Stimulated activated effector memory CD8-positive, alpha-beta T cell treated with anti-CD3 and anti-CD28 coated beads, Interleukin-12 subunit alpha, Interleukin-12 subunit beta, amount 100 ng/mL, for 72 hours (primary cell): ENCODE results near the gene ETV6.
"Not testable (repeated sequence)": the region's sequence is repeated elsewhere in the genome, so short reads cannot be mapped to it uniquely, and the experiment has no call there.

Experiments used
- ATAC-seq: fragments of 150-1000 bp; cut with Tn5 transposase; 2 replicates; pipeline ENCODE4 v1.10.0; 2021
- DNase-seq, 2 donors: peaks; one replicate each; pipeline ENCODE4 v3.0.0; 2021 to 2022; ENCODE audit warnings: low spot score in 2 of 2
- H3K27ac Mint-ChIP-seq: one replicate; pipeline ENCODE4 v1.8.0; 2022; ENCODE audit warnings: mild to moderate bottlenecking, mixed read lengths
- H3K36me3 Mint-ChIP-seq: one replicate; pipeline ENCODE4 v1.8.0; 2022; ENCODE audit warnings: mild to moderate bottlenecking, mixed read lengths
- H3K4me1 Mint-ChIP-seq: one replicate; pipeline ENCODE4 v1.8.0; 2022; ENCODE audit warnings: mixed read lengths
- H3K4me3 Mint-ChIP-seq: one replicate; pipeline ENCODE4 v1.8.0; 2022; ENCODE audit warnings: mild to moderate bottlenecking, mixed read lengths
- H3K9me3 Mint-ChIP-seq: one replicate; pipeline ENCODE4 v1.8.0; 2022; ENCODE audit warnings: mixed read lengths

The ETV6 gene

DNA sequence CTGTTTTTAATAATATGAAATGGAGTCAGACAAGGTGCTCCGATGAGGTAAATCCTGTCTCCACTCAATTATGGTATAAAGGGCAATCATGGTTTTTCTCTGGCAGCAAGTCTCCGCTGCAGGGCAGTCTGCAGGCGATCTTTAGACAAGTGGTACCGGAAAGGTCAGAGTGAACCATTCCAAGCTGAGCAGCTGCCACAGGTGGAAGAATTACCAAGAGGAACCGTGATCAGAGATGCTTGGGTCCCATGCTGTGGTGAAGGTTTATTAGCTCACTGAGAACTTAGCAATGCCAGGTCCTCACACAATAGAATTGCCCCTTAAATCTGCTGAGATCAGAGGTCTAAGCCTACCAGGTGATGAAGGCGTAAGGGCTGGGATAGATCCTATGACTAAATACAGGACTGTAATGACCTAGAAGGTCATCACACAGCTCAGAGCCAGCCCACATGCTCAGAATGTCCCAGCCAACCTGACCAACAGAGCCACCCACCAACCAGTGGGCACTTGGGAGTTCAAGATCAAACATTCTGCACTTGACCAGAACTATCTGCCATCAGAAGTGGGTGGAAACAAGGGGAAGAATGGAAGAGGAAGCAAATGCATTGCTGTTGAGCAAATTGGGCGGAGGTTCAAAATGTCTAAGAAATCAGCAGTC lies 246.1 kb downstream of the ETV6 start:
- peak in 1 of 2 donors; percentile 40 for DNase-seq

DNA sequence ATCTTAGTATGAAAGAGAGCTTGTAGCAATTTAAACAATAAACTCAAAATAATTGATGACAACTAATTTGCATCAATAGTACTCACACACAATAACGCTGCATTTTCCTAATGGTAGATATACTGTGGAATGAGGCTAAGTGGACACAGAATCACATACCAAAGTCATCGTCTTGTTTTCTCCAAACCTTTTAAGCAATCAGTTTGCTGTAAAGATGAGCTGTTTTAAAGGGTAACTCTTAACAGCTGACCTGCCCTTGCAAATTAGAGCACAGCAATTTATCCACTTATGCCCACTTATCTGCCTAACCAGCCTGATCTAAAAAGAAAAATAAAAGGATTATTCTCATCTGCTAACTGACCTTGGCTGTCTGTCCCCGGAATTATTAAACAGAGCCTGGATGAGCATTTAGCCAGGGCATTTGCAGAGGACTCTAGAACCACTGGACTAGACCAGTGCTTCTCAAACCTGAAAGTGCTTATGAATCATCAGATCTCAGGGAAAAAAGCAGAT lies 247.0 kb downstream of the ETV6 start:
- peaks cover 20% of the 10 kb centered on the region for H3K4me1 Mint-ChIP-seq
- DNase-seq (no peak), ATAC-seq (no peak)
- no peak overlapping the region for H3K4me3 Mint-ChIP-seq
- no peaks in the 10 kb centered on the region for H3K9me3 Mint-ChIP-seq
- peaks cover 38% of the 10 kb centered on the region for H3K36me3 Mint-ChIP-seq
- no peak overlapping the region for H3K27ac Mint-ChIP-seq

More for the DNA sequence above, 246.1 kb downstream of the ETV6 start:
- Mint-ChIP-seq H3K36me3 (peaks cover 48% of the 10 kb centered on the region), H3K4me1 (peaks cover 17% of the 10 kb centered on the region), H3K9me3 (no peaks in the 10 kb centered on the region), H3K4me3 (no peak overlapping the region), H3K27ac (peak overlapping the region; percentile 51)
- ATAC-seq = no peak

DNA sequence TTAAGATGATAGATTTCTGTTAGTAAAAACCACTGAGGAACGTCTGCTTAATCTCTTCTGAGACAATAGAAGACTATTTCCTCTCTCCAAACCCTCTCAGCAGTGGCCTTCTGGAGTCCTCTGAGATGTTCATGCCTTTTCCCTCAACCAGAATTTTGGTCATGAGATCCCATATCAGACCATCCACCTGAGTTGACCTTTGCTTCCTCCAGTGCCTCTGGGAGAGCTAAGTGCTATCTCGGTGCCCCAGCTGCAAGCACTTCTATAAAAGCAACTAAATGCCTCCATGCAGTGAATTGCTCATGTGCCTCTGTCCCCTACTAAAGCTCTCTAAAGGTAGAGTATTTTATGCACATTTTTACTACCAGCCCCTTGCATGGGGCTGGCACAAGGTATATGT lies 248.4 kb downstream of the ETV6 start:
- peak overlapping the region; percentile 41 for H3K27ac Mint-ChIP-seq
- DNase-seq = no peak
- no peaks in the 10 kb centered on the region for H3K9me3 Mint-ChIP-seq
- ATAC-seq = no peak
- H3K4me3 Mint-ChIP-seq = no peak overlapping the region
- peaks cover 24% of the 10 kb centered on the region for H3K36me3 Mint-ChIP-seq
- H3K4me1 Mint-ChIP-seq = peaks cover 29% of the 10 kb centered on the region

DNA sequence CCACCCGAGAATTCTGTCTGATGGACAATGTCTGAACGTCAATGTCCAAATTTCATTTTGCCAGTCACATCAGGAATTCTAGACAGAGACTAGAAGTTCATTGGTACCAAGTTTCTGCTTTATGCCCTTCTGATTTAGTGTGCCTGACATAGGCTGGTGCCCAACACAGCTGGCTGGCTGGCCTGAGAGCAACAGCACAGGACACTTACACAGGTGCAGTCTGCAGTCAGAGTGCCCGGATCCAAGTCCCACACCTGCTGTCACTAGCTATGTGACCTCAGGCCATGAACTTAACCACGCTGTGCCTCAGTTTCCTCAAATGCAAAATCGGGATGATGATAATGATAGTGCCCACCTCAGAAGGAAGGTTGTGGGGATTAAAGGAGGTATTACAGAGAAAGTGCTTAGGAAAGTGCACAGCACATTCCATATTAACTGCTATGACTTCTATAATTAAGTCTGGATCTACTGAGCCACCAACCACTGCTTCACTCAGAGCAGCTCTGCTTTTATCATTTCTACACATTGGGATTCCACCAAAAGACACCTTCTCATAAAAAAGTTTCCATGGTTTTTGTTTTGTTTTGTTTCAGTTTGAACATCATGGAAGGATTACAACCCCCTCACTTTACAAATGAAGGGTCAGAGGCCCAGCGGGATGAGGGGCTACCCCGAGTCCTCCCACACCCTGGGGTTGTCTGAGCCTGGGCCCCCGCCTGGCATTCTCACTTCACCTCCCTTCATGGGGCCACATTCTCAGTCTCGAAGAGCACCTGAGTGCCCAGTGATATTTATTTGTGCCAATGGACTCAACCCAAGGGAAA lies 252.4 kb downstream of the ETV6 start:
- H3K27ac Mint-ChIP-seq = peak overlapping the region; percentile 64
- H3K4me3 Mint-ChIP-seq = peak overlapping the region; percentile 37
- DNase-seq (no peak), ATAC-seq (peak; percentile 77)
- peaks cover 33% of the 10 kb centered on the region for H3K4me1 Mint-ChIP-seq
- peaks cover 5% of the 10 kb centered on the region for H3K9me3 Mint-ChIP-seq
- H3K36me3 Mint-ChIP-seq = no peaks in the 10 kb centered on the region

DNA sequence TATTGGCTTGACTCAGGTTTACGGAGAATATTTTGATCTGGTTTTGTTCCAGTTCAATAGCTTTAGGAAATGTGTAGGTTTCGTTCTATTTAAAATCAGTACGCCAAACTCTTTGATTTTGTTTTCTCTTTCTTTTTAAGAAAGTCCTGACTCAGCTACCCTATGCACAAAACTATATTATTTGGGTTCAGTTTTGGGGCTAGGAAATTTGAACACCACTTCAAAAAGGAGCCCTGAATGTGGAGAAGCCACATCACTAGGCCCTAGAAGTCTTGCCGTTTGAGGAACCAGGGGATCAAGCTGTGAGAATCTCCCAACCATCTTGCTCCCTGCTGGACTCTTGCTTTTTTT lies 253.0 kb downstream of the ETV6 start:
- Mint-ChIP-seq H3K27ac (peak overlapping the region; percentile 64), H3K9me3 (peaks cover 7% of the 10 kb centered on the region), H3K36me3 (no peaks in the 10 kb centered on the region), H3K4me1 (peaks cover 33% of the 10 kb centered on the region), H3K4me3 (peak overlapping the region; percentile 37)
- DNase-seq (no peak), ATAC-seq (peak; percentile 24)

DNA sequence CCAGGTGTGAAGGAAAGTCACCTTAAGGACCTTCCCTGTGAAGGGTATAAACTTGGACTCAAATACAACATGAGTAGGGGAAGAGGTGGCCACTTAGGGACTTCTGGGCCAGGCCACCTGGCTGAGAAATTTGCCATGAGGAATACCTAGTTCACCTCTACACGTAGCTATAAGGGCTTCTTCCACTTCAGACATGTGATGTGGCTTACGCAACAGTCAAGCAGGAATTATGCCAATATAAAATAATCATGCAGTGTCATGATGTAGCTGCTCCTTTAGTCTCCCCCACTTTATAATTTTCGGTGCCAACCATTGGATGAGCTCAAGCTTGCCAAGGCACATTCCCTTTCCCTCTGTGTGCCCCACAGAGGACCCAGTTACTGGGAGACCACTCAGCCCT lies 254.7 kb downstream of the ETV6 start:
- ATAC-seq (no peak), DNase-seq (no peak)
- H3K27ac Mint-ChIP-seq = peak overlapping the region; percentile 50
- no peak overlapping the region for H3K4me3 Mint-ChIP-seq
- peaks cover 15% of the 10 kb centered on the region for H3K9me3 Mint-ChIP-seq
- peaks cover 33% of the 10 kb centered on the region for H3K4me1 Mint-ChIP-seq
- no peaks in the 10 kb centered on the region for H3K36me3 Mint-ChIP-seq

DNA sequence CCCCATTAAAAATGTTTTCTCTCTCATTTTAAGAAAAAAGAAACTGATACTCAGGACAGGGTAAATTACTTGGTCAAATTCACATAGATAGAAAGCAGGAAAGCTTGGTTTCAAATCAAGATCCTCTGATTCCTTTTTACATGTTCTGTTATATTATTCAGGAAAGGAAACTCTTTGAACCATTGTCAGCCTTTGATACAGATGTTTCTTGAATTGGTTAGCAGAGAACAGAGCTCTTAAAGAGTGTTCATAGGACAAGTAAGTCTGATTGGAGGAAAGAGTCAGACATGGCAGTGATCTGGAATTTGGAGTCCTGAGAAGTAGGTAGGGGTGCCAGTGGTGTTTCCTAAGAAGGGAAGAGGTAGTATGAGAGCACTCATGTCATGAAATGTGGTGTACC lies 256.1 kb downstream of the ETV6 start:
- DNase-seq (no peak), ATAC-seq (no peak)
- Mint-ChIP-seq H3K27ac (peak overlapping the region; percentile 21), H3K4me3 (no peak overlapping the region), H3K9me3 (peaks cover 18% of the 10 kb centered on the region), H3K36me3 (no peaks in the 10 kb centered on the region), H3K4me1 (peaks cover 33% of the 10 kb centered on the region)

DNA sequence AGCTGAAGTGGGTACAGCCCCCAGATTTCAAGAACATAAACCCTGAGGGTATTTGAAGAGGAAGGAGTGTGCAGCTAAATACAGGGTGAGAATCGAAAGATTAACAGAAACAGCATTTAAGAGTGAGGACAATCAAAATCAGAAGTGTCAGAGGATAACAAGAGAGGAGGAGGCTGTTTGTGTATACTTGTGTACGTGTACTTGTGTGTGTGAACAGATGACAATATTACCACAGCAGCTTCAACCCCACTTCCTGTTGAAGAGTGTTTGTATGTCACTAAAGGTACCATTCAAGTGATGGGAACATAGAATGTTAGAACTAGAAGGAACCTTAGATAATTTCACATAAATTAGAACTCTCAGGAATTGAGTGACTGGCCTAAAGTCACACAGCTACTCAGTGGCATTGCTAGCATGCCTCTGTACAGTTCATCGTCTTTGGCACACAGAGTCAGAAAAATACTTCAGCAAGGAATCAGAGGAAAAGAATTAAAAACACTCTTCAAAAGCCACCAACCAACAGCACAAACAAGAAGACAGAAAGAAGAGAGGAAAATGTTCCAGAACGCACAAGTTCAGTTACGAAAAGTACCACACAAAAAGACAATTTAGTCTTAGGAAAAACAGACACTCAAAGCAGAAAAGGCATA lies 256.9 kb downstream of the ETV6 start:
- no peaks in the 10 kb centered on the region for H3K36me3 Mint-ChIP-seq
- peak overlapping the region; percentile 21 for H3K27ac Mint-ChIP-seq
- DNase-seq = no peak
- peaks cover 18% of the 10 kb centered on the region for H3K9me3 Mint-ChIP-seq
- ATAC-seq = no peak
- H3K4me3 Mint-ChIP-seq = no peak overlapping the region
- peaks cover 31% of the 10 kb centered on the region for H3K4me1 Mint-ChIP-seq

DNA sequence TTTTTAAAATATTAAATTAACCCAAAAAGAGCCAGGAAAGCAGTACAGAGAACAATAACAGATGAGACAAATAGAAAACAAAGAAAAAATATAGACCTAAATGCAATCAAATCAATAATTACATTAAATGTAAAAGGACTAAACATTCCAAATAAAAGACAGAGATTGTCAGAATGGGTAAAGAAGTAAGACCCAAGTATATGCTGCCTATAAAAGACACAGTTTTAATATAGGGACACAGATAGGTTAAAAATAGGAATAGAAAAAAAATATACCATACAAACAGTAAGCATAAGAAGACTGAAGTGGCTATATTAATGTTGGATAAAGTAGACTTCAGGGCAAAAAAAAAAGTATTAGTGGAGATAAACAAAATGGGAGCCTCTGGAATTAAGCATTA lies 258.2 kb downstream of the ETV6 start:
- H3K4me1 Mint-ChIP-seq = peaks cover 28% of the 10 kb centered on the region
- no peaks in the 10 kb centered on the region for H3K36me3 Mint-ChIP-seq
- H3K27ac Mint-ChIP-seq = no peak overlapping the region
- no peak for ATAC-seq
- no peak for DNase-seq
- H3K4me3 Mint-ChIP-seq = no peak overlapping the region
- H3K9me3 Mint-ChIP-seq = peaks cover 21% of the 10 kb centered on the region

DNA sequence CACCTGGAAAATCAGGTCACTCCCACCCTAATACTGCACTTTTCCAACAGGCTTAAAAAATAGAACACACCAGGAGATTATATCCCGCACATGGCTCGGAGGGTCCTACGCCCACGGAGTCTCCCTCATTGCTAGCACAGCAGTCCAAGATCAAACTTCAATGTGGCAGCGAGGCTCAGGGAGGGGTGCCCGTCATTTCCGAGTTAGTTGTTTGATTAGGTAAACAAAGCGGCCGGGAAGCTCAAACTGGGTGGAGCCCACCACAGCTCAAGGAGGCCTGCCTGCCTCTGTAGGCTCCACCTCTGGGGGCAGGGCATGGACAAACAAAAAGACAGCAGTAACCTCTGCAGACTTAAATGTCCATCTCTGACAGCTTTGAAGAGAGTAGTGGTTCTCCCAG lies 259.9 kb downstream of the ETV6 start:
- peaks cover 21% of the 10 kb centered on the region for H3K9me3 Mint-ChIP-seq
- not testable (repeated sequence) for ATAC-seq, H3K36me3 Mint-ChIP-seq, H3K4me3 Mint-ChIP-seq, H3K27ac Mint-ChIP-seq, DNase-seq
- H3K4me1 Mint-ChIP-seq = peaks cover 23% of the 10 kb centered on the region

DNA sequence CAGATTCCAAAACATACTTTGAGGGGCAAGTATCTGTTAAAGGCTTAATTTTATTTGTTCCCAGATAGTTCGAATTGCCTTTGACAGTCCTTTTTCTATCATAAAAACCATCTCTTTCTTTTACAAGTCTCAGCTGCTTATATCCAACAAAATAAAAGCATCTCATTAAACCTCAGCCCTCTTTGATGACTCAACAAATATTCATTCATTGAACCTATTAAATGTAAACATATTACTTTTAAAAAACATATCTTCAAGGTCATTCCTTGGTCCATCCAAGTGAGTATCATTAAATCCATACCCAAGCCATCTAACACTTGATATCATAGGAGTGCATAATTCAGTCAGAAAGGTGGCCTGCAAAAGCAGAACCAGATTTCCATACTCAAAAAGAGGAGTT lies 266.6 kb downstream of the ETV6 start:
- H3K9me3 Mint-ChIP-seq = peaks cover 4% of the 10 kb centered on the region
- ATAC-seq = no peak
- no peak for DNase-seq
- no peak overlapping the region for H3K27ac Mint-ChIP-seq
- no peaks in the 10 kb centered on the region for H3K36me3 Mint-ChIP-seq
- H3K4me1 Mint-ChIP-seq = peaks cover 7% of the 10 kb centered on the region
- H3K4me3 Mint-ChIP-seq = no peak overlapping the region

DNA sequence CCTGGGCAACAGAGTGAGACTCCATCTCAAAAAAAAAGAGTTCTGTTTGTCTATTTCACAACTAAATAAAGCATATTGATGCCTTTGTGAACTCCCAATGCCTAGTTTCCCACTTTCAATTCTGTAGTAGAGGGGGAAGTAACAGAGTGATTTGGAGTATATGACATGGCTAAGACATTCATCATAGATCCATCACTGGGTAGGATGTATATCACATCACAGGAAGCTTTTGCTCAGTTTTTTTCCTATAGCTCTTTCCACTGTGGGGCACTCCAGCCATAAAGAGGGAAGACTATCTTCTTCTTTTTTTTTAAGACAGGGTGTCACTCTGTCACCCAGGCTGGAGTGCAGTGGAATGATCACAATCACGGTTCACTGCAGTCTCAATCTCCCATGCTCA lies 267.3 kb downstream of the ETV6 start:
- H3K36me3 Mint-ChIP-seq = no peaks in the 10 kb centered on the region

DNA sequence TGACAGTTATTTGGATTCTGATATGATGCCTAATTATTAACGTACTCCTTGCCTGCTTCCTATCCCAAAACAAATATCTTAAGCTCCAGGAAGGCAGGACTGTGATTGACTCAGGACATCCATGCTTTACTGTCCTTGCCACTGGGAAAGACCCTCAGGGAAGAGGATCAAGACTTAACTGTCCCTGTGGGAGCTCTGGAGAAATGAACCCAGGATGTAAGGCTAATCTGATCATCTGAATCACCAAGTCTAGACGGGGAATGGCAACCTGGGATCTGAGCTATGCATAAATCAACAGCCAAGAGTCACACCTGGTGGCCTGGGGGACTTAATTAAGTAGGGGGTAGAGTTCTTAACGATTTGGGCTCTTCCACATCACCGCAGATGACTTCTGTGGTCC lies 268.0 kb downstream of the ETV6 start:
- H3K36me3 Mint-ChIP-seq = peaks cover 4% of the 10 kb centered on the region
- peaks cover 4% of the 10 kb centered on the region for H3K4me1 Mint-ChIP-seq
- no peaks in the 10 kb centered on the region for H3K9me3 Mint-ChIP-seq
- no peak overlapping the region for H3K27ac Mint-ChIP-seq
- ATAC-seq (no peak), DNase-seq (no peak)
- no peak overlapping the region for H3K4me3 Mint-ChIP-seq

More for the DNA sequence above, 267.3 kb downstream of the ETV6 start:
- ATAC-seq (no peak), DNase-seq (no peak)
- H3K27ac Mint-ChIP-seq = no peak overlapping the region
- H3K4me1 Mint-ChIP-seq = peaks cover 5% of the 10 kb centered on the region
- peaks cover 4% of the 10 kb centered on the region for H3K9me3 Mint-ChIP-seq
- no peak overlapping the region for H3K4me3 Mint-ChIP-seq

DNA sequence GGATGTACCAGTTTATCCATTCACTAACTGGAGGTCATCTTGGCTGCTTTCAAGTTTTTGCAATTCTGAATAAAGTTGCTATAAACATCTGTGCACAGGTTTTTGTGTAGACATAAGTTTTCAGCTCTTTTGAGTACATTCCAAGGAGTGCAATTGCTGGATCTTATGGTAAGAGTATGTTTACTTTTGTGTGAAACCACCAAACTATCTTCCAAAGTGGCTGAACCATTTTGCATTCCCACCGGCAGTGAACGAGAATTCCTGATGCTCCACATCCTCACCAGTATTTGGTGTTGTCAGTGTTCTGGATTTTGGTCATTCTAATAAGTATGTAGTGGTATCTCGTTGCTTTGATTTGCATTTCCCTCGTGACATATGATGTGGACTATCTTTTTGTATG lies 270.8 kb downstream of the ETV6 start:
- Mint-ChIP-seq H3K36me3 (peaks cover 5% of the 10 kb centered on the region), H3K4me1 (peaks cover 10% of the 10 kb centered on the region), H3K27ac (no peak overlapping the region), H3K9me3 (no peaks in the 10 kb centered on the region), H3K4me3 (no peak overlapping the region)
- no peak for ATAC-seq
- DNase-seq = no peak

DNA sequence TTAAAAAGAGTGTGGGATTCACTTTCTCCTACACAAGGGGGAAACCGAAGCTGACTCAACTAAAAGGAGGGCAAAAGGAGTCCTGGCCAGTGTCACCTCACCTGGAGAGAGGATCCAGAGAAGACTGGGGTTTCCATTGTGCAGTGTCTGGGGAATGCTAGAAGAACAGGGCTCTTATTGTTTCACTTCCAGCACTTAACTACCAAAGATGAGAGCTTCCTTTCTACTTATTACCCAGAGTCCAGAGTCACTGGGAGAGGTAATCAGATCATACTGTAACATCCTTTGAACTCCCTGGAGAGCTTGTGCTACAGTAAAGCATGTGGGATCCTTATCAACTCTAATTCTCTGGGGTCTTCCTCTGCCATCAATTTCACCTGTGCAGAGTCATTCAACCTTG lies 272.9 kb downstream of the ETV6 start:
- Mint-ChIP-seq H3K4me3 (no peak overlapping the region), H3K36me3 (peaks cover 5% of the 10 kb centered on the region), H3K27ac (no peak overlapping the region), H3K9me3 (no peaks in the 10 kb centered on the region), H3K4me1 (peaks cover 10% of the 10 kb centered on the region)
- DNase-seq = no peak
- no peak for ATAC-seq
